ENCODE results near the gene PHF21A. TPM values are rescaled to one million over a fixed set of nuclear protein-coding genes. Genes with fewer than 3 reads are reported as not detected.

PHF21A gene
- 10 to 100 TPM; 34.4 to 58.6 (median 47.7) TPM for total RNA-seq

DNA sequence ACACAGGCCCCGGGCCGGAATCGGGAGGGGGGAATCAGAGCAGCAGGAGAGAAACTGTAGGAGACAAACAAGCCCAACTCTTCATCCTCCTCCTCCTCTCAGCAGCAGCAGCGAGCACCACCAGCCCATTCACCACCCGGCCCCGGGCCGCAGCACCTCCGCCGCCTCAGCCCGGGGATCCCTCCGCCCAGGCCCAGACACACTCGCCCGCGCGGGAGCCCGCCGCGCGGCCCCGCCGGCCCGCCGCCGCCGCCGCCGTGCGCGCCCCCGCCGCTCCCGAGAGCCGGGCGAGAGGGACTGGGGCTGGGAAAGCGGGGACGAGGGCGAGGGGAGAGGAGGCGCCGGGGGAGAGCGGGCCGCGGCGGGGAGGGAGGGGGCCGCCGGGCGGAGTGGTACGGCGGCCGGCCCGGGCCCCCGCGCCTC is at the start of gene PHF21A:
Gene PHF21A (minus strand): TSS at position 154 of the 423 bp plus-strand sequence. CDS start 37,235 bp downstream, outside the sequence.
- no peak for TF ChIP-seq CTCF (IDR thresholded peaks at IDR 0.05; ENCODE audit: low read depth)

GRCh38 chr11:46170797-46171196 is 49.5 kb upstream of the PHF21A start:
- TF ChIP-seq CTCF (IDR thresholded peaks at IDR 0.05; ENCODE audit: low read depth): no peak

GRCh38 chr11:46162700-46163099 is 41.4 kb upstream of the PHF21A start:
- TF ChIP-seq CTCF (IDR thresholded peaks at IDR 0.05; ENCODE audit: low read depth): no peak

DNA sequence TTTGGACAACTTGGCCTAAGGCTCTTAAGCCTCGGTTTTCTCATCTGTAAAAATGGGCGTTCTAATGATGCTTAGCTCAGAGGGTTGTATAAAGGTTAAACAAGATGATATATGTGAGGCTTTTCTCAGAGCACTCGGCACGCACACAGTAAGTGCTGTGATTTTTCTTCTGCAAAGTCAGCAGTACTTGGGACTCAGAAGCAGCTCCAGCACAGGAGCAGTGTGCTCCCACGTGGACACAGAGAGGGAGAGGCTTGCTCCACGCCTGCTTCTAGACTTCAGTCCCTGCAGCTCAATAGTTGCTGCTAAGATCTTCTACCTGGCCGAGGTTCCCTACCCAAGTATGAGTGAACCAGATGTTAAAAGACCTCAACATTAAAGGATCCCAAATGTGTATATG is 39.9 kb upstream of the PHF21A start:
- TF ChIP-seq CTCF (IDR thresholded peaks at IDR 0.05; ENCODE audit: low read depth): no peak

GRCh38 chr11:46160100-46160499 is 38.8 kb upstream of the PHF21A start:
- TF ChIP-seq CTCF (IDR thresholded peaks at IDR 0.05; ENCODE audit: low read depth): no peak

DNA sequence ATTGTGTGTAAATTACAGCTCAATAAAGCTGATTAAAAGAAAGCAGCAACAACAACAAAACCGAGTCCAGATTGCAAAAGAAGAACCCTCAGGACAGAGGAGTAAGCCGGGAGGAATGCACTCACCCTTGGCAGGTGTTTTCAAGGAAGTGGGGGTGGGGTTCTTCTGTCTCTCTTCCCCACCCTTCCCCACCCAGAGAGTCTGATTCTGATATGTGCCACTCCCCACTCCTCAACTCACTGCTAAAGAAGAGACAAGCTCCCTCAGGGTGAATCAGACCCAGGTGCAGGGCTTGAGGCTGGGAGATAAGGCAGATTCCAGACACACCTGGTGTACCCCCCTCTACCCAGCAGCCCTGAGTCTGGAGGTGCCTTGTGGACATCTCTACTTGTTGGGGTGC is 38.4 kb upstream of the PHF21A start:
- TF ChIP-seq CTCF (IDR thresholded peaks at IDR 0.05; ENCODE audit: low read depth): no peak

- TF ChIP-seq CTCF (IDR thresholded peaks at IDR 0.05; ENCODE audit: low read depth): no peak
Observed at GRCh38 chr11:46149826-46150225, 28.6 kb upstream of the PHF21A start.
